Measurements from ENCODE around the gene WSB2.
"Not testable (repeated sequence)": the region's sequence is repeated elsewhere in the genome, so short reads cannot be mapped to it uniquely, and the experiment has no call there.

Gene WSB2

GRCh38 chr12:118034429-118035189 lies 26.4 kb downstream of the WSB2 start:
- peak; percentile 23 for FAIRE-seq

- FAIRE-seq, result no peak
Observed at GRCh38 chr12:118033902-118034301, 27.1 kb downstream of the WSB2 start.

GRCh38 chr12:118033323-118033722 lies 27.7 kb downstream of the WSB2 start:
- no peak for FAIRE-seq

DNA sequence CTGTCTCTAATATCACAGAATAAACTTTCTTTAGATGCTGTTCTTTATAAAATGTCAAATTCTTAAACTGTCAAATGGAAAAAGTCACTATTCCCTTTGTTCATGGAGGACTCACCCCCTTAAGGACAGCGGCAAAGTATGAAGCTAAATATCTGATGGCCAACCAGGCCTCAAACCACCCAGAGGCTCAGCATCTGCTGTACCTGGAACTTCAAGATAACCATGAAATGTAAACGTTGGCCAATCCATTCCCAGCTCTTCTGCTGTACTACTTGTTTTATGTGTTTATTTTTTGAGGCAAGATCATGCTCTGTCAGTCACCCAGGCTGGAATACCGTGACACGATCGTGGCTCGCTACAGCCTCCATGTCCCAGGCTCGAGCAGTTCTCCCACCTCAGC lies 28.8 kb downstream of the WSB2 start:
- no peak for FAIRE-seq

GRCh38 chr12:118029166-118029565 lies 31.8 kb downstream of the WSB2 start:
- FAIRE-seq, result no peak

GRCh38 chr12:118025168-118025567 lies 35.8 kb downstream of the WSB2 start:
- no peak for FAIRE-seq

DNA sequence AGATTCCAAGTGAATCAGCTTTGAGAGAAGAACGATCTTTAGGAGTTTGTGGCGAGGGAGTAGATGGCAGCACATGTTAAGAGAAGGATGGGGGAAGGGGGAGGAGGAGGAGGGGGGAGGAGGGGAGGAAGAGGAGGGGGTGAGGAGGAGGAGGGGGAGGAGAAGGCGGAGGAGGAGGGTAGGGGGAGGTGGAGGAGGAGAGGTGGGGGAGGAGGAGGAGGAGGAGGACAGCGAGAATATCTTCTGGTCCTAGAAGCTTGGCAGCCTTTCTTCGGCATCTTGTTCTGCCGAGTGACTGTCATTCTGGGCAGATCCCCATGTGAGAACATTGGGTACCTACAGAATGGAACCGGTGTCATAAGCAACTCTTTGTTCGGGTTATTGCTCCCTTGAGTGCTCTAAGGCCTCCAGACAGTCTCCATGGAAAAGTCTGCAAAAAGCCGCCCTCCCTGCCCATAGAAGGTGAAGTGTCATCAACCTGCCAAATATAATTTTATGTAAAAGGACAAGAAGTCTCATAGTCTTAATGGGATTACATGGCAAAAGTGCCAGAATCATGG lies 37.6 kb downstream of the WSB2 start:
- FAIRE-seq, result no peak

DNA sequence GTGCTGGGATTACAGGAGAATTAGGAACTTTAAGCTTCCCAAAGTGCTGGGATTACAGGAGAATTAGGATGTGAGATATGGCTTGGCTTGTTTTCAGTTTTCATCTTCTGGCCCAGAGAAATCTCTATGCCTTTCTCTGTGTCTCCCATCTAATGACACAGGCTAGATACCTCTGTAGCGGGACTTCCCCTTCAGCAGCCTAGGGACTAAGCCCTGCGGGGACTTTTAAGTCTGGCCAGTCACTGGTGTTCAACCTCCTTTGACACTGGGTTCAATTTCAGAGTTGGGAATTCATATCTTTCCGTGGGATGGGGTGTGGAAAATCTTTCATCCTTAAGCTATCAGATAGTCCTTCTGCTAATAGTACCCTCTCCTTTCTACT lies 38.3 kb downstream of the WSB2 start:
- no peak for FAIRE-seq

DNA sequence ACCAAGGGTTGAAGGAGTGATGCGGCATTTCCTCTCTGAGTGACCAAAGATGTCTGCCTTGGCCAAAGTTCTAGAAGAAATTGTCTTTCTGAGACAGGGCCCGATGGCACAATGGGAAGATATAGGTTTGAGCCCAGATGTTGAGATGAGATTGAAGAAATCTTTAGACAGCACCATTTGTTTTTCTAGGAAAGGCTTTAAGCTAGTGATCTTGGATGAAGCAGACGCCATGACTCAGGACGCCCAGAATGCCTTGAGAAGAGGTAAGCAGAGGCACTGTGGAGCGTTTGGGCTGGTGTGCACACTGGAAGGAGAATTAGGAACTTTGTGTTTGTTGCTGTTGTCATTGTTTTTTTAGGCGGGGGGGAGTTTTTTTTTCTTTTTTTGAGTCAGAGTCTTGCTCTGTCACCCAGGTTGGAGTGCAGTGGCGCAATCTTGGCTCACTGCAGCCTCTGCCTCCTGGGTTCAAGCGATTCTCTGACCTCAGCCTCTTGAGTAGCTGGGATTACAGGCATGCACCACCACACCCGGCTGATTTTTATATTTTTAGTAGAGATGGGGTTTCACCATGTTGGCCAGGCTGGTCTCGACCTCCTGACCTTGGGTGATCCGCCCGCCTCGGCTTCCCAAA lies 38.8 kb downstream of the WSB2 start:
- FAIRE-seq, result not testable (repeated sequence)

- FAIRE-seq, result no peak
Observed at GRCh38 chr12:118020036-118020435, 40.9 kb downstream of the WSB2 start.

- no peak for FAIRE-seq
Observed at GRCh38 chr12:118017926-118018325, 43.1 kb downstream of the WSB2 start.

DNA sequence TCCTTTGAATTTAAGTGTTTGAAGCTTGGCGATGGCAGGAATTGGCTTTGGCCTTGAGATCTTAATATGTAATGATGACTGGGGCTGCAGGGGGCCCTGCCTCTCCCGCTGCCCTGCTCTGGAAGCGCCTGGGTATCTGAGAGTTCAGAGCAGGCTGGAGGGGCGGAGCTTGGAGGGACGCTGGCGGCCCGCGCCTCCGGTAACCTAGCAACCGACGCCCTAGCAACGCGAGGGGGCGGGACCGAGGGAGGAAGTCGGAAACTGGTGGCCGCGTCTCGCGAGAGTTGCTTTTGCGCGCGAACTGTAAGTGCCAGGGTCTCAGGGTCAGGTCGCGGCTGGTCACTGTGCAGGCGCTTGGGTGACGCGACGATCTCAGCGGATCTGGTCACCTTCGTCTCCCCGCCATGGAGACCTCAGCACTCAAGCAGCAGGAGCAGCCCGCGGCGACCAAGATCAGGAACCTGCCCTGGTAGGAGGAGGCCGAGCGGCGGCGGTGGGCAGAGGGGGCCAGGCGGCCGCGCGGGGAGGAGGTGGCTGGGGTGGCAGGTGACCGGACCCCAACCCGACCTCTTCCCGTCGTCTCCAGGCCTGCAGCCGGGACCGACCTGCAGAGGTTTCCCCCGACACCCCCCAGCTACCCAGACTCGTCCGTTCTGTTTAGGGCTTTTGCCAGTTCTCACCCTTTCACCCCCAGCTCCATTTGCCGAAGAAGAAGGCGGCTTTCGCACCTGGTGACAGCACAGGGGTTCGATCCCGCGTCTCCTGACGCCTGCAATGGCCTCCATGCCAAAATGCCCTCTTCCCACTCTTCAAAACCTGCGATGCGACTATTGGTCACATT lies 44.3 kb downstream of the WSB2 start, which contains the start of gene RFC5:
TSS of gene RFC5 (plus strand) at position 280 of the 841 bp plus-strand sequence. CDS start at position 405, 125 bp downstream.
- peak; percentile 37 for FAIRE-seq

GRCh38 chr12:118015944-118016343 lies 45.0 kb downstream of the WSB2 start:
- no peak for FAIRE-seq

- FAIRE-seq, result no peak
Observed at GRCh38 chr12:118015306-118015705, 45.7 kb downstream of the WSB2 start.

GRCh38 chr12:118013283-118013682 lies 47.7 kb downstream of the WSB2 start:
- no peak for FAIRE-seq

DNA sequence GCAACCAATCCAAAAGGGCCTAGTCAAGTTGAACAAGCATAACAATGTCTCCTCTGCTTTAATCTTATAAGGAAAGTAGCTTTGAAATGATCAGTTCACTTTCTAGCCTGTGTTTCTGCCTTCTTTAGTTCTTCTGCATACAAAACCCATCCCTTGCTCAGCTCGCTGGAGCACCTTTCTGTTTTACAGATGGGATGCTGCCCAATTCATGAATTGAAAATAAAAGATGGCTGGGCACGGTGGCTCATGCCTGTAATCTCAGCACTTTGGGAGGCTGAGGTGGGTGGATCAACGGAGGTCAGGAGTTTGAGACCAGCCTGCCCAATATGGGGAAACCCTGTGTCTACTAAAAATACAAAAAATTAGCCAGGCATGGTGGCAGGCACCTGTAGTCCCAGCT lies 49.0 kb downstream of the WSB2 start:
- no peak for FAIRE-seq

GRCh38 chr12:118011377-118011776 lies 49.6 kb downstream of the WSB2 start:
- no peak for FAIRE-seq

GRCh38 chr12:118010903-118011302 lies 50.1 kb downstream of the WSB2 start:
- FAIRE-seq, result no peak

- not testable (repeated sequence) for FAIRE-seq
Observed at GRCh38 chr12:117999806-118000205, 61.2 kb downstream of the WSB2 start.

GRCh38 chr12:117998719-117999118 lies 62.3 kb downstream of the WSB2 start:
- FAIRE-seq, result no peak

DNA sequence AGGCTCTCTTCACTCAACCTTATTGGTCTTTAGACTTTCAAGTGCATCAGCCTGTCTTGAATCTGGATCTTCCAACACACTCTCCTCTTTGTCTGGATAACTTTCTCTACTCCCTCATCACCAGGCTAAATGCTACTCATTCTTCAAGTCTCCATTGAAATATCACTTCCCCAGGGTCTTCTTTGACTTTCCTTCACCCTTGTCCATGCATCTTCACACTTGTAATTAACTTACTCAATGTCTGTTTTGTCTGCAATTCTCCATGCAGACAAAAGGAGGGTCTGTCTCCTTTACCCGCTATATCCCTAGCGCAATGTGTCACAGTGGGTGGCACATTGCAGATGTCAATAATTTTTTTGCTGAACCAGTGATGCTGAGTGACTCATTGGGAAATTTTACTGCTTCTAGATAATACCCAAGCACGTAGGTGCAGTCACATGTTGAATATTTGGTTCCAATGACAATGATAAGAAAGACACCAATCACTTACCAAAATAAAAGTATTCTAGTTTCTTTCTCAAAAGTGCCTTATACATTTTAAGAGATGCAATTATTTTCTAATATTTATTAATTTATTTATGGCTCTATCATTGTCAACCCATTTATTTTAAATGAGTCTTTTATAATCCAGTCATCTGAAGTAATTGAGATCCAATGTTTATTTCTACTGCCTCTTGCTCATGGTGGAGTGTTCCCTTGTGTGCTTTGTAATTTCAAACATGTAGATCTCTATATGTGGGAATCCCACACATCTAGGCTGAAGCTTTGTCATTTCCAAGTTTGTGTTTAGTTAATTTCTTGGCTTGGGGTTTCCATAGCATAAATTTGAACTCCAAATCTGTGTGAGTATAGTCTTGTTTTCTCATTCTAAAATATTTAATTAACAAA lies 66.2 kb downstream of the WSB2 start:
- no peak for FAIRE-seq

Measured in A204.1 (cell line).